GM19467 (cell line): ENCODE measurements around the gene CNOT1.
"Not testable (repeated sequence)": the region's sequence is repeated elsewhere in the genome, so short reads cannot be mapped to it uniquely, and the experiment has no call there.

Experiments used
- ATAC-seq: cut with Tn5 transposase; IDR thresholded peaks from one replicate; pipeline ENCODE4 v1.9.1; 2021; ENCODE audit warnings: mild to moderate bottlenecking, moderate library complexity; ENCODE audit not compliant: unreplicated experiment

CNOT1 gene

DNA sequence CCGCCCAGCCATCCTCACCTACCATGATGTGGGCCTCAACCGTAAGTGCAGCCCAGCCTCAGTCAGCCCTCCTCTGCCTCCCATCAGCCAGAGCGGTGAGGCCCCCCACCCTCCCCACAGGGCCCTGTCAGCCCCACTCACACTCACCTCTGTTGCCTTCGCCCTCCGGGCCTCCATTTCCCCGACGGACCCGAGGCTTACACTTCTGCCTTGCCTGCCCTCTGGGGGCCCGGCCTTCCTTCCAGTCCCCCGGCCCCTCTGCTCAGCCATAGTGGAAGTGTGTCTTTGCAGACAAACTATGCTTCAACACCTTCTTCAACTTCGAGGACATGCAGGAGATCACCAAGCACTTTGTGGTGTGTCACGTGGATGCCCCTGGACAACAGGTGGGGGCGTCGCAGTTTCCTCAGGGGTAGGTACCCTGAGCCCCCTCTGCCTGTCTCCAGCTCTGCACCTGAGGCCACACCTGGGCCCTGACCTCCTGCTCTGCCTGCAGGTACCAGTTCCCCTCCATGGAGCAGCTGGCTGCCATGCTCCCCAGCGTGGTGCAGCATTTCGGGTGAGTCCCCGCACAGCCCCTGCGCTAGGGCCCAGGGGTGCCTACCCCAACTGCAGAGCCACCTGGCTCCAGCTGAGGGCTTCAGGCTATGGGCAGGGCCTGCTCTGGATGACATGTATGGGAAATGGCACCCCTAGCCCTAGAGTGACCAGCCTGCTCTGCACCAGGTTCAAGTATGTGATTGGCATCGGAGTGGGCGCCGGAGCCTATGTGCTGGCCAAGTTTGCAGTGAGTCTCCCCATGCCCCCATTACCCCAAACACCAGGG lies 125.5 kb downstream of the CNOT1 start:
- ATAC-seq, result no peak

GRCh38 chr16:58503166-58503862 lies 126.3 kb downstream of the CNOT1 start:
- no peak for ATAC-seq

DNA sequence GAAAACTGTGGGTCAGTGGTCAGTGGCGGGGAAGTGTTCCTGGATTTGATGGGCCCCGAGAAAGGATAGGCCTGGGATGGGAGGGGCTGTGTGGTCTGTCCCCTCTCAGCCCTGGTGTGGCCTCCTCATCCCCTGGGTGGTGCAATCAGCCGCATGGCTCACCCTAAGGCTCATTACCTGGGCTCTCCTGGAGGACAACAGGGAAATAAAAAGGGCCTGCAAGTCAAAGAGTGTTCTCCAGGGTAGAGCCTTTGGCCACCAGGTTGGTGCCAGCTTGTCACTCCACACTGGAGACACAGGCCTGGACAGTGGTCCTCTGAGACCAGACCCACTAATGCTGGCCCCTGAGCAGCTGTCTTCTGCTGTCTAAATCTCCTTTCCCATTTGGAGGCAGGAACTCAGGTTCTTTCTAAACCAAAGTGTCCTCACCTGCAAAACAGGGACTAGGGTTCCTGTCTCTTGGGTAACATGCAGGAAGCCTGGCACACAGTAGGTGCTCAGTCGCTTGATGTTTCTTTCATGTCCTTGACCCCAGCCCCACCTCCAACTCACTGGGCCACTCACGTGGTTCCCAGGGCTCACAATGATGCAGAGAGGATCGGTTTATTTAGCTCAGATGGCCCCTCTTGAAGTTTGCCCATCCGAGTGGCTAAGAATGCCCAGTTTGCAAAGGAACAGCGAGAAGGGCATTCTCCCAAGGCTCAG lies 127.3 kb downstream of the CNOT1 start:
- ATAC-seq, result no peak

- no peak for ATAC-seq
Measured at GRCh38 chr16:58501242-58502131, 128.1 kb downstream of the CNOT1 start.

DNA sequence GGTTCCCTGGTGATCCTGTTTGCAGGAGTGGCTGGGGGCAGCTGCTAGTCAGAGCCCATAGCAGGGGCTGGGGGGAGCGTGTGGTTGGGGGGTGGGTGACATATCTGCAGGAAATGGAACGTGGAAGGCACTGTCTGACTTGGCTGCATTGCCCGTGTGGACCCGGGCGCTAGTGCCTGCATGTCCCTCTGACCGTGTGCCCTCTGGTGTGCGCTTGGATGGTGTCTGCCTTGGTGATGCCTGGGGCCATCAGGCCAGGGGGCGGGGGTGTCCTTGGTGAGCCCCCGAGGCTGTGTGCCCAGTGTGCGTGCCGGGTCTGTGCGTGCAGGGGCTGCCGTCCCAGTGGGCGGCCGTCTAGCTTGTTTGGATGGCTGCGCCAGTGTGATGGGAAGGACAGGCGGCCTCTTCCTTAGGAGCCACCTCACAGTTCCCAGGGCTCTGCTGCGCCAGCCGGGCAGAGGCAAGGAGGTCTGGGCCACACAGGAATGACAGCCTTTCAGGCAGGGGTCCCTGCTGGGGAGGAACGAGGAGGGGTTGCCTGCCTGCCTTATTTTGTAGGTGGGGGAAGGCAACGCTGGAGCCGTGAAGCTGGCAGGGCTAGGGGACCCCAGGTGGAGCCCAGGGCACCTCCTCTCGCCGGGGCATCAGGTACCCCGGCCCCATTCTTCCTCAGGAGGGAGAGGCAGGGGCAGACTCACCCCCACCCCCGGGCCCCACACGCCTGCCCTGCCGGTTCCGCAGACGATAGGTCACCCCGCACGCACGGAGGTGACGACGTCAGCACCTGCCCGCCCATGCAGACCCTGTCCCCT lies 129.0 kb downstream of the CNOT1 start:
- no peak for ATAC-seq

GRCh38 chr16:58499615-58500351 lies 129.8 kb downstream of the CNOT1 start, which contains the start of gene NDRG4:
NDRG4 (plus strand) TSS chr16:58500143; CDS start chr16:58500249, 106 bp downstream.
- peak; percentile 48 for ATAC-seq

DNA sequence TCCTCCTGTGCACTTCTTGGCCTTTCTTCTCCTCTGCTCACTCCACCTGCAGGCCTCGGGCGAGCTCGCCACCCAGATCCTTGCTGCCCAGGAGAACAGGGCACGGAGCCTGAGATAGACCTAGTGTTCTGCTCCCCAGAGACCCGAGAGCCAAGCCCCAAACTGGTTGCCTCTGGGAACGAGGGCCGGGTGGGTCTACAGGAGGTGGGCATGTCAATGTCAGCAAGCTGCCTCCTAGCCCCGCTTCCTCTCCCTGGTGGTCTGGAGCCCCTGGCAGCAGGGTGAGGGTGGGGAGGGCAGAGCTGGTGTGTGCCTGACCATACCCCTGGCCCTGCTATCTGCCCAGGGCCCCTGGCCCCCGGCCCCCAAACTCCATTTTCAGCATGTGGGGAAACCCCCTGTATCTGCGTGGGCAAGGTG lies 130.5 kb downstream of the CNOT1 start:
- no peak for ATAC-seq

DNA sequence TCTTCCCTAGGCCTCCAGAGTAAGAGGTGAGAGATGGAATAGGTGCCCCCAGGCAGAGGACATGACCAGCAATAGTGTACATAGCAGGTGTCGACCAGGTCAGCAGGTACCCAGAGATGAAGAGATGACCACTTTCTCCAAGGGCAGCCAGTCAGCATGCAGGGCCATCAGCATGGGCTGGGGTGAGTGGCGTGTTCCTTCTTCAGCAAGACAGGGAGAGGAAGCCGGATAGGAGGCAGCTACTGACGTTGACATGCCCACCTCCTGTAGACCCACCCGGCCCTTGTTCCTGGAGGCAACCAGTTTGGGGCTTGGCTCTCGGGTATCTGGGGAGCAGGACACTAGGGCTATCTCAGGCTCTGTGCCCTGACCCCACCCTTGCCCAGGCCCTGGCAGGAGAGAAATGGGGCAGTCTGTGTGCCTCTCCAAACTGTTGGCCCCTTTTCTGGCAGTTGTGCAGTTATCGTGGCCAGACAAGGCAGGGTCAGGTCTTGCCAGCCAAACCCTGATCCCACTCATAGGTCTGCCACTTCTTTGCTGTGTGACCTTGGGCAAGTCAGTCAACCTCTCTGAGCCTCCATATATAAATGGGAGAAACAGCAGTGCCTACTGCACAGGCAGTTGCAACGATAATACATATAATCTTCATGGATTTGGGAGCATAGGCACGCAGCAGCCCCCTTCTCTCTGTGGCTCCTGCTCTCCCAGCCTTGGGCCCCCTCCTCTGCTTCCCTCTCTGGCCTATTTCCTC lies 131.1 kb downstream of the CNOT1 start:
- ATAC-seq, result no peak

GRCh38 chr16:58497935-58498334 lies 131.7 kb downstream of the CNOT1 start:
- ATAC-seq, result no peak

GRCh38 chr16:58497468-58497867 lies 132.2 kb downstream of the CNOT1 start:
- ATAC-seq, result no peak

DNA sequence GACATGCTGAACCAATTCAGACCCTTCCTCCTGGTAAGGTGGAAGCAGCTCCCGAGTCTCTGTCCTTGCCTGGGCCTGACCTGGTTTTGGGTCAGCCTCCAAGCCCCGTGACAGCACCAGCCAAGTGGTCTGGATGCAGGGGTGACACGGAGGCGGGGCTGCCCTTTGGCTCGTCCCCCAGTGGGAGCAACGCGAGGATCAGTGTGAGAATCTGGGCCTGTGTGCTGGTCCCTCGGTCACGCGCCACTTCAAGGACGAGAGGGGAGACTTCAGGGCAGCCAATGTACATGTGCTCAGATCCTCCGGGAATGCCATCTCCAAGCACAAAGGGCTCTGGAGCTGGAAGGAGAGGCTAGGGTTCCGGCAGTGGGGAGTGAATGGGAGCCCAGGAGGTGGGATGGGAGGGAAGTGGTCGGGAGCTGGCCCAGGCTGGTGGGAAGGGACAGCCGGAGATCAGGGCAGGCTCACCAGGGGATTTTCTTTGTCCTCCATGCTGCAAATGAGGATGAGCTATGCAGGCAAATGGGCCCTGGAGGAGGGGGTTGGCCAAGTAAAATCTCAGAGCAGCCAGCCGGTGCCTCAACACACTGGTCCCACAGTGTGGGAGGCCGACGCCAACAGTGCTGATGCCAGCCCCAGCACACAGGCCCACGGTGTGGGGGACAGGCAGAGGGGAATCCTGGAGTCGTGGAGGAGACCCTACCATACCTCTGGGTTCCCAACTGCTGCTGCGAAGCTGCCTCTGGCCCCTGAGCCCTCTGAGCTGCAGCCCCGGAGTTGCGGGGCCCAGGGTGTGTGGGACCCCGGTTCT lies 133.9 kb downstream of the CNOT1 start:
- no peak for ATAC-seq

GRCh38 chr16:58494981-58495520 lies 134.6 kb downstream of the CNOT1 start:
- peak; percentile 66 for ATAC-seq

DNA sequence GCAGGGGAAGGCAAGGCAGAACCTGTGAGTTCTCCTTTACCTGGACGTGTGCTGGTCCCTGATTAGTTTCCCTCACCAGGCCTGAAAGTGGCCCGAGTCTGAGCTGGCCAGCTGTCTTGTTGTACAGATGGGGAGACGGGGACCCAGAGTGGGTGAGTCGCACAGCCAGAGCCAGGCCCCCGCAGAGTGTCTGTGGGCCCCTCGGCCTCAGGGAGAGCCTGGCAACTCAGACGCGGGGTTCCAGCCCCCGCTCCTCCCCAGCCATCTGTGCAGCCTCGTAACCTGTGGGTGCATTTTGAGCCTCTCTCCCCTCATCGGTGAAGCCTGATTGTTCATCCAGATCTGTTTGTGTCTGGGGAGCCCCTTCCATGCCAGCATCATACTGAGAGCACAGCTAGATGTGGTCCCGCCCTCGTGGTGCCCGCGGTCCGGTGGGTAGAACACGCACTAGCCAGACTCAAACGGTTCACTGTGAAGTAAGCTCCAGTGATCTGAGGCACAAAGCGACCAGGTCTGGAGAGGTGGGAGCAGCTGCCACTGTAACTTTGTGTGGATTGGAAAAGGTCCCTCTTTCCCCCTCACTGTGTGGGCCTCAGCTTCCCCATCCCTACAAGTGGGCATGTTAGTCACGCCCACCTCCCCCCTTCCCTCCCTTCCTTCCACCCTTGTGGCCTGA lies 135.7 kb downstream of the CNOT1 start:
- ATAC-seq, result no peak

DNA sequence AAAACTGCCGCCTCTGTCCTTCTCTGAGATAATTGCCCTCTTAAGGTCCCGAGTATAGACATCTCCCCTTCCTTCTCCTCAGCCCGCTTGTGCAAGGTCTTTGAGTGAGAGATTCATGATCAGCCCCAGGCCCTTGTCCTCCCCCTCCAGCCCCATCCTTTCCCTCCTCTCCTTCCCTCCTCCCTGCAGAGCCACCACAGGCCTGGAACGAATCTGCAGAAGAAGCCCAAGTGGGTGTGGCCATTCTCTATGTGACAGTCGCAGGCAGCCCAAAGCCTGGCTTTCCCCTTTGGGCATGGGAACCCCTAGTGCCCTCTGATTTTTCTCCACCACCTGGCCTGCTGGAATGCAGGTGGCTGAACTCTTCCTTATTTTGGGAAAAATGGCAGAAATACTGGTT lies 136.9 kb downstream of the CNOT1 start:
- no peak for ATAC-seq

GRCh38 chr16:58492066-58492465 lies 137.6 kb downstream of the CNOT1 start:
- no peak for ATAC-seq

DNA sequence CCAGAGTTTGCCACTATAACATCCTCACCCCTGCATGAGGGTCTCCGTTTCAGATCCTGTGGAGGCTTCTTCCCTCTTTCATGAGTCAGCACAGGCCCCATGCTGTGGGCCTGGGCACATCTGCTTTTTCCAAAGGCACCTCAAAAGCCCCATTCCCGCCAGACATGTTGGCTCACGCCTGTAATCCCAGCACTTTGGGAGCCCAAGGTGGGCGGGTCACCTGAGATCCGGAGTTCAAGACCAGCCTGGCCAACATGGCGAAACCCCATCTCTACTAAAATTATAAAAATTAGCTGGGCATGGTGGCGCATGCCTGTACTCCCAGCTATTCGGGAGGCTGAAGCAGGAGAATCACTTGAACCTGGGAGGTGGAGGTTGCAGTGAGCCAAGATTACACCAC lies 139.1 kb downstream of the CNOT1 start:
- not testable (repeated sequence) for ATAC-seq

- ATAC-seq, result no peak
Measured at GRCh38 chr16:58490065-58490464, 139.6 kb downstream of the CNOT1 start.
